Measurements from ENCODE around the gene ARHGEF10L.

Gene ARHGEF10L

DNA sequence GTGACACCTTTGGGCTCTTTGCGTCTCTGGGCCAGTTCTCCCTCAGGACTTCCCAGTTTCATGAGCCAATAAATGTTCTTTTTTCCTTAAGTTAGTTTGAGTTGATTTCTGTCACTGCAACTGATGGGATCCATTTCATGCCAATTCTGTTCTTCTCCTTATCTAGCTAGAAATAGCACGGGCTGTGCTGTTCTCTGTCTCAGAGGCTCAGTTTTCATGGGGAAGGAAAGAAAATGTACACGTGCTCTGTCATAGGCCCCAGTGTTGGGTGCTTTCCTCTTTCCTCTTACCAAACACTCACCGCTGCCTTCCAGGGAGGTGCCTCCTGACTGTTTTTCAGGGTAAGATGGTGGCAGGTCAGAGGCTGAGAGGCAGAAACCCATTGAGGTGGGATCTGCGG is 172.4 kb downstream of the ARHGEF10L start:
- no peaks in the 10 kb centered on the region for H3K9me3 ChIP-seq (ENCODE audit: control insufficient read depth, insufficient read depth, low read depth, low read length)
- POLR2A ChIA-PET: no interaction called here
- CTCF ChIA-PET: interaction anchor here (1.2 to 1.5 kb wide), 2 partner anchors 9 to 198 kb away, joined by 3 to 4 read pairs; no protein-coding TSS in a partner anchor
- TF ChIP-seq ZXDB (tag by site-specific recombination; IDR thresholded peaks at IDR 0.05) (no peak), ZNF404 (tag by site-specific recombination; IDR thresholded peaks at IDR 0.05) (no peak), ZNF175 (tag by site-specific recombination; IDR thresholded peaks at IDR 0.05) (no peak), RBAK (tag by site-specific recombination; IDR thresholded peaks at IDR 0.05) (no peak), REPIN1 (tag by site-specific recombination; IDR thresholded peaks at IDR 0.05; ENCODE audit: low read depth) (no peak), ZNF514 (tag by site-specific recombination; IDR thresholded peaks at IDR 0.05) (no peak), ZNF776 (tag by site-specific recombination; IDR thresholded peaks at IDR 0.05; ENCODE audit: borderline replicate concordance) (no peak), ZNF585B (tag by site-specific recombination; IDR thresholded peaks at IDR 0.05) (no peak)
- H3K36me3 ChIP-seq (ENCODE audit: control insufficient read depth in 2 of 2, insufficient read depth in 1 of 2, low read length in 2 of 2): no peaks in the 10 kb centered on the region
- H3K4me3 ChIP-seq (ENCODE audit: low read depth, low read length): no peak overlapping the region
- no peak overlapping the region for H3K27ac ChIP-seq (ENCODE audit: extremely low read depth, low read depth, low read length)
- H3K4me1 ChIP-seq (ENCODE audit: control insufficient read depth, insufficient read depth, low read length): no peaks in the 10 kb centered on the region

DNA sequence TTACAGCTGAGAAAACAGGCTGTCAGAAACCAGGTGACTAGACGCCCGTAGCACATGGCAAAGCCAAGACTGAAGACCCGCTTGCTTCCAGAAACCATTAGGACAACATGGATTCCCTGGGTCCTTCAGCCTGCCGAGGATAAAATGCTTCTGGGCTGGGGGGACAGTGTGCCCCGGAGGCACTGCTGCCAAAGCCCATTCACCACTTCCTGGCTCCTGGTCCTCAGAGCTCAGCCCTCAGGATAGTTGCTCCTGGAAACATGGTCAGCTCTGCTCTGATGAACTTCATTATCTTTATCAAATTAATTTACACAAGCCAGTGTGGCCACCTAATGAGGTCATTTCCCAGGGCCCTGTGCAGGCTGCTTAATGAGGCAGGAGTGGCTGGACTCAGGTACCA is 174.5 kb downstream of the ARHGEF10L start:
- Histone ChIP-seq H3K4me1 (ENCODE audit: control insufficient read depth, insufficient read depth, low read length) (no peaks in the 10 kb centered on the region; the same call in 1 of the 2 replicates), H3K27ac (ENCODE audit: extremely low read depth, low read depth, low read length) (no peak overlapping the region), H3K36me3 (ENCODE audit: control insufficient read depth in 2 of 2, insufficient read depth in 1 of 2, low read length in 2 of 2) (no peaks in the 10 kb centered on the region), H3K4me3 (ENCODE audit: low read depth, low read length) (no peak overlapping the region), H3K9me3 (ENCODE audit: control insufficient read depth, insufficient read depth, low read depth, low read length) (no peaks in the 10 kb centered on the region)
- ChIA-PET POLR2A (no interaction called here), CTCF (interaction anchor here (0.7 kb wide), 1 partner anchor 9 kb away, joined by 3 read pairs; no protein-coding TSS in a partner anchor)
- TF ChIP-seq ZNF544 (tag by site-specific recombination; IDR thresholded peaks at IDR 0.05) (no peak), ZNF416 (tag by site-specific recombination; IDR thresholded peaks at IDR 0.05) (no peak), GLIS2 (tag by site-specific recombination; IDR thresholded peaks at IDR 0.05) (no peak), ZNF274 (IDR thresholded peaks at IDR 0.05; ENCODE audit: low read length) (no peak), ZNF274 (tag by site-specific recombination; IDR thresholded peaks at IDR 0.05; ENCODE audit: borderline replicate concordance) (no peak), WT1 (tag by site-specific recombination; IDR thresholded peaks at IDR 0.05) (no peak), ZNF423 (tag by site-specific recombination; IDR thresholded peaks at IDR 0.05) (no peak), ZNF37A (tag by site-specific recombination; IDR thresholded peaks at IDR 0.05) (no peak), OVOL3 (tag by site-specific recombination; IDR thresholded peaks at IDR 0.05) (no peak)
- TF ChIP-seq, protein P1, sequence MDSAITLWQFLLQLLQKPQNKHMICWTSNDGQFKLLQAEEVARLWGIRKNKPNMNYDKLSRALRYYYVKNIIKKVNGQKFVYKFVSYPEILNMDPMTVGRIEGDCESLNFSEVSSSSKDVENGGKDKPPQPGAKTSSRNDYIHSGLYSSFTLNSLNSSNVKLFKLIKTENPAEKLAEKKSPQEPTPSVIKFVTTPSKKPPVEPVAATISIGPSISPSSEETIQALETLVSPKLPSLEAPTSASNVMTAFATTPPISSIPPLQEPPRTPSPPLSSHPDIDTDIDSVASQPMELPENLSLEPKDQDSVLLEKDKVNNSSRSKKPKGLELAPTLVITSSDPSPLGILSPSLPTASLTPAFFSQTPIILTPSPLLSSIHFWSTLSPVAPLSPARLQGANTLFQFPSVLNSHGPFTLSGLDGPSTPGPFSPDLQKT (IDR thresholded peaks at IDR 0.05; ENCODE audit: borderline replicate concordance, low read depth, low read length): no peak

DNA sequence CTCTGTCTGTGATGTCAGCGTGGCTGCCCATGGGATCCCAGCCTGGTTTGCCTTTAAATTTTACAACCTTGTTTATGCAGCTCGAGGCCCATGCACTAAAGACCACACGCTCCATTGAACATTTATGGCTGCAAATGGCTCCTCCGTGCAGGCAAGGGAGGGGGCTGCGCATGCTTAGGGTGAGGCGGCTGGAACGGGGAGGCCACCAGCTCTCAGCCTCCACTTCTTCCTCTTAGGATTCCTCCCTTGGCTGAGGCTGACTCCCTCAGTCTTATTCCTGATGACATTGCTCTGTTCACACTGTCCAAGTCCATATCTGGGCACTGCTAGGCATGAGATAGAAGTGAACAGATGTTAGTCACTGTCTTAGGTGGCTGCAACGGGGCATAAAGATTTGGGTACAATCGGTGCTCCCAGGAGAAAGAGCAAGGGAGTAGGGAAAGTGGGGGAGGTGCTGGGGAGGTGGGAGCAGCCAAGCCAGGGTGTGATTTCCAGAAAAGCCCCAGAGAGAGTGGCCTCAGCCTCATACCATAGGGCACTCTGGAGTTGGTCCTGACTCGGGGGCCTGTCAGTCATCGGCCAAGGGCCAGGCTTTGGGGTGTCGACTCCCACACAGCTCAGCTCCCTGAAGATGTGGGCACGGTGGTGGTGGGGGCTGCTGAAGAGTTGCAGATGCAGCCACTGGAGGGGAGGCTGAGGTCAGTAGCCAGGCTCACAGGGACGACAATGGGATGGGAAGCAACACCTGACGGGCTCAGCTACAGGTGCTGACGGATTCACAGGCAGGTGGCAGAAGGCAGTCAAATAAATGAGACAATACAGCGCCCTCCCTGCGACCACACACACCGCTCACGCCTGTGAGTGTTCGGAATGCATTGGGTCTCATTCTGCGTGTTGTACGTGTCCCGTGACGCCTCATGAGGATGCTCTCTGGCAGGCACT is 178.4 kb downstream of the ARHGEF10L start:
- no peak overlapping the region for H3K27ac ChIP-seq (ENCODE audit: extremely low read depth, low read depth, low read length)
- no peak overlapping the region for H3K4me3 ChIP-seq (ENCODE audit: low read depth, low read length)
- H3K9me3 ChIP-seq (ENCODE audit: control insufficient read depth, insufficient read depth, low read depth, low read length): no peaks in the 10 kb centered on the region
- ChIA-PET CTCF (no interaction called here), POLR2A (no interaction called here)
- no peaks in the 10 kb centered on the region; the same call in 1 of the 2 replicates for H3K4me1 ChIP-seq (ENCODE audit: control insufficient read depth, insufficient read depth, low read length)
- no peaks in the 10 kb centered on the region for H3K36me3 ChIP-seq (ENCODE audit: control insufficient read depth in 2 of 2, insufficient read depth in 1 of 2, low read length in 2 of 2)
- TF ChIP-seq ZNF223 (tag by site-specific recombination; IDR thresholded peaks at IDR 0.05) (no peak), ZBTB8A (tag by site-specific recombination; IDR thresholded peaks at IDR 0.05) (0 out of 2 replicates have a peak, but pooled peaks have one; percentile 17), ZNF350 (tag by site-specific recombination; IDR thresholded peaks at IDR 0.05) (no peak), ZNF560 (tag by site-specific recombination; IDR thresholded peaks at IDR 0.05; ENCODE audit: borderline replicate concordance) (no peak), ZNF391 (tag by site-specific recombination; IDR thresholded peaks at IDR 0.05; ENCODE audit: borderline replicate concordance, low read depth) (no peak), MEIS1 (CRISPR knock-in tag; IDR thresholded peaks at IDR 0.05; ENCODE audit: borderline replicate concordance) (no peak), ZFHX2 (tag by site-specific recombination; conservative IDR thresholded peaks at IDR 0.05) (no peak)
- TF ChIP-seq, protein P2, sequence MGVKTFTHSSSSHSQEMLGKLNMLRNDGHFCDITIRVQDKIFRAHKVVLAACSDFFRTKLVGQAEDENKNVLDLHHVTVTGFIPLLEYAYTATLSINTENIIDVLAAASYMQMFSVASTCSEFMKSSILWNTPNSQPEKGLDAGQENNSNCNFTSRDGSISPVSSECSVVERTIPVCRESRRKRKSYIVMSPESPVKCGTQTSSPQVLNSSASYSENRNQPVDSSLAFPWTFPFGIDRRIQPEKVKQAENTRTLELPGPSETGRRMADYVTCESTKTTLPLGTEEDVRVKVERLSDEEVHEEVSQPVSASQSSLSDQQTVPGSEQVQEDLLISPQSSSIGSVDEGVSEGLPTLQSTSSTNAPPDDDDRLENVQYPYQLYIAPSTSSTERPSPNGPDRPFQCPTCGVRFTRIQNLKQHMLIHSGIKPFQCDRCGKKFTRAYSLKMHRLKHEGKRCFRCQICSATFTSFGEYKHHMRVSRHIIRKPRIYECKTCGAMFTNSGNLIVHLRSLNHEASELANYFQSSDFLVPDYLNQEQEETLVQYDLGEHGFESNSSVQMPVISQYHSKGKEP (tag by site-specific recombination; IDR thresholded peaks at IDR 0.05): peak; percentile 98
- TF ChIP-seq, protein P3, sequence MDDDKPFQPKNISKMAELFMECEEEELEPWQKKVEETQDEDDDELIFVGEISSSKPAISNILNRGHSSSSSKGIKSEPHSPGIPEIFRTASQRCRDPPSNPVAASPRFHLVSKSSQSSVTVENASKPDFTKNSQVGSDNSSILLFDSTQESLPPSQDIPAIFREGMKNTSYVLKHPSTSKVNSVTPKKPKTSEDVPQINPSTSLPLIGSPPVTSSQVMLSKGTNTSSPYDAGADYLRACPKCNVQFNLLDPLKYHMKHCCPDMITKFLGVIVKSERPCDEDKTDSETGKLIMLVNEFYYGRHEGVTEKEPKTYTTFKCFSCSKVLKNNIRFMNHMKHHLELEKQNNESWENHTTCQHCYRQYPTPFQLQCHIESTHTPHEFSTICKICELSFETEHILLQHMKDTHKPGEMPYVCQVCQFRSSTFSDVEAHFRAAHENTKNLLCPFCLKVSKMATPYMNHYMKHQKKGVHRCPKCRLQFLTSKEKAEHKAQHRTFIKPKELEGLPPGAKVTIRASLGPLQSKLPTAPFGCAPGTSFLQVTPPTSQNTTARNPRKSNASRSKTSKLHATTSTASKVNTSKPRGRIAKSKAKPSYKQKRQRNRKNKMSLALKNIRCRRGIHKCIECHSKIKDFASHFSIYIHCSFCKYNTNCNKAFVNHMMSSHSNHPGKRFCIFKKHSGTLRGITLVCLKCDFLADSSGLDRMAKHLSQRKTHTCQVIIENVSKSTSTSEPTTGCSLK (tag by site-specific recombination; IDR thresholded peaks at IDR 0.05): no peak
